H1 (cell line): ENCODE data around the gene OR2F2. TPM values are rescaled to one million over a fixed set of nuclear protein-coding genes. Genes with fewer than 3 reads are reported as not detected.

Source experiments
- CTCF ChIA-PET: fragments of 300-600 bp; sonication (Branson Sonifier 250); formaldehyde crosslinking; loops from one replicate; lab custom pipeline; 2021; ENCODE audit not compliant: partially characterized antibody; lab: Charles Lee
- POLR2A ChIA-PET: fragments of 300-600 bp; sonication (Branson Sonifier 250); formaldehyde crosslinking; loops from one replicate; lab custom pipeline; 2021; ENCODE audit warnings: inconsistent platforms; ENCODE audit not compliant: partially characterized antibody; lab: Charles Lee
- DNase-seq, 2 experiments: peaks; one replicate each; pipeline versions ENCODE4 v3.0.0 to v3.0.0-alpha.2; 2010 to 2022; ENCODE audit warnings: low spot score in 2 of 2, low read depth in 1 of 2, mixed read lengths in 1 of 2
- FAIRE-seq: peaks from 2 replicates; lab custom pipeline; 2011; peaks lifted over from hg19 to GRCh38; lab: Jason Lieb, UNC
- H2AFZ ChIP-seq: 2 replicates; pipeline ENCODE4 v1.8.1; 2012; ENCODE audit warnings: low read length, inconsistent platforms
- H2AK5ac ChIP-seq: 2 replicates; pipeline ENCODE4 v1.6.1; 2013; ENCODE audit warnings: low read depth, low read length
- H2BK120ac ChIP-seq: replicated peaks from 2 replicates; pipeline ENCODE3; 2013; ENCODE audit warnings: low read depth, low read length, inconsistent platforms
- H2BK12ac ChIP-seq: 2 replicates; pipeline ENCODE4 v1.6.1; 2013; ENCODE audit warnings: low read depth, low read length
- H2BK15ac ChIP-seq: 2 replicates; pipeline ENCODE4 v1.6.1; 2013; ENCODE audit warnings: low read length
- H2BK20ac ChIP-seq: 2 replicates; pipeline ENCODE4 v1.6.1; 2013; ENCODE audit warnings: low read length
- H2BK5ac ChIP-seq: 2 replicates; pipeline ENCODE4 v1.6.1; 2013; ENCODE audit warnings: low read depth, low read length
- H3K14ac ChIP-seq: 2 replicates; pipeline ENCODE4 v1.6.1; 2013; ENCODE audit warnings: inconsistent platforms; ENCODE audit not compliant: insufficient read length
- H3K18ac ChIP-seq: 2 replicates; pipeline ENCODE4 v1.6.1; 2013; ENCODE audit warnings: low read length; ENCODE audit errors: extremely low read depth
- H3K23ac ChIP-seq: 2 replicates; pipeline ENCODE4 v1.6.1; 2013; ENCODE audit warnings: inconsistent platforms; ENCODE audit not compliant: insufficient read length
- H3K23me2 ChIP-seq: 2 replicates; pipeline ENCODE4 v1.6.1; 2013; ENCODE audit warnings: low read depth, low read length
- H3K27ac ChIP-seq: 2 replicates; pipeline ENCODE4 v1.6.1; 2011; ENCODE audit warnings: low read depth, low read length, inconsistent platforms
- H3K27me3 ChIP-seq, 4 experiments: replicated peaks in 1 of 4; 1 replicate in 1 of 4; 2 replicates in 3 of 4; pipeline versions ENCODE4 v1.6.1 to v1.8.1; 2011 to 2013; ENCODE audit warnings: low read length in 3 of 4, mild to moderate bottlenecking in 3 of 4, inconsistent platforms in 2 of 4, mixed read lengths in 2 of 4, moderate library complexity in 1 of 4; ENCODE audit not compliant: control insufficient read depth in 3 of 4, insufficient read depth in 3 of 4; ENCODE audit errors: extremely low read depth in 1 of 4
- H3K36me3 ChIP-seq, 4 experiments: 2 replicates each; pipeline versions ENCODE4 v1.6.1 to v1.8.1; 2011 to 2013; ENCODE audit warnings: mild to moderate bottlenecking in 4 of 4, low read length in 3 of 4, moderate library complexity in 2 of 4, control low read depth in 1 of 4, inconsistent platforms in 1 of 4; ENCODE audit not compliant: insufficient read depth in 4 of 4, control insufficient read depth in 2 of 4
- H3K4ac ChIP-seq: replicated peaks from 2 replicates; pipeline ENCODE3; 2013; ENCODE audit warnings: low read length, low read depth, mixed read lengths, inconsistent platforms; ENCODE audit not compliant: insufficient read length
- H3K4me1 ChIP-seq, 4 experiments: replicated peaks in 1 of 4; 1 replicate in 1 of 4; 2 replicates in 3 of 4; pipeline versions ENCODE4 v1.6.1 to v1.8.1; 2011 to 2013; ENCODE audit warnings: low read length in 3 of 4, inconsistent platforms in 2 of 4, mixed read lengths in 1 of 4; ENCODE audit not compliant: insufficient read depth in 4 of 4, control insufficient read depth in 3 of 4
- H3K4me2 ChIP-seq, 2 experiments: 2 replicates each; pipeline versions ENCODE4 v1.6.1 to v1.8.1; 2011 to 2013; ENCODE audit warnings: low read depth in 2 of 2, low read length in 2 of 2, control low read depth in 1 of 2, inconsistent platforms in 1 of 2, mild to moderate bottlenecking in 1 of 2; ENCODE audit not compliant: insufficient read depth in 1 of 2
- H3K4me3 ChIP-seq, 4 experiments: fragments of 200-600, 300-600 bp in 1 of 4; sonication (generic), shearing (Covaris generic), sonication (Bioruptor Twin) in 1 of 4; 2 replicates each; pipeline versions ENCODE4 v1.5.1 to v1.8.1; 2011 to 2016; ENCODE audit warnings: low read length in 4 of 4, low read depth in 3 of 4, control low read depth in 2 of 4, inconsistent platforms in 2 of 4, mild to moderate bottlenecking in 2 of 4, mixed read lengths in 1 of 4, moderate library complexity in 1 of 4; ENCODE audit not compliant: insufficient read depth in 2 of 4; ENCODE audit errors: extremely low read depth in 1 of 4
- H3K56ac ChIP-seq: replicated peaks from 2 replicates; pipeline ENCODE3; 2013; ENCODE audit warnings: low read depth, mild to moderate bottlenecking, mixed read lengths, low read length, inconsistent platforms; ENCODE audit not compliant: insufficient read length
- H3K79me1 ChIP-seq: 2 replicates; pipeline ENCODE4 v1.6.1; 2013; ENCODE audit warnings: low read depth, low read length, control low read depth
- H3K79me2 ChIP-seq, 2 experiments: 2 replicates each; pipeline versions ENCODE4 v1.6.1 to v1.8.1; 2012 to 2013; ENCODE audit warnings: low read length in 2 of 2, mild to moderate bottlenecking in 2 of 2, inconsistent platforms in 1 of 2; ENCODE audit not compliant: insufficient read depth in 2 of 2, control insufficient read depth in 1 of 2
- H3K9ac ChIP-seq, 4 experiments: replicated peaks in 1 of 4; 1 replicate in 1 of 4; 2 replicates in 3 of 4; pipeline versions ENCODE4 v1.6.1 to v1.8.1; 2011 to 2013; ENCODE audit warnings: low read depth in 3 of 4, low read length in 3 of 4, control low read depth in 2 of 4, mild to moderate bottlenecking in 2 of 4, moderate library complexity in 2 of 4, inconsistent platforms in 1 of 4; ENCODE audit errors: extremely low read depth in 1 of 4
- H3K9me3 ChIP-seq, 2 experiments: 2 replicates each; pipeline versions ENCODE4 v1.6.1 to v1.8.1; 2012 to 2013; ENCODE audit warnings: mild to moderate bottlenecking in 2 of 2, moderate library complexity in 2 of 2, control low read depth in 1 of 2, inconsistent platforms in 1 of 2, low read depth in 1 of 2, low read length in 1 of 2, mixed read lengths in 1 of 2; ENCODE audit not compliant: insufficient read depth in 2 of 2
- H4K20me1 ChIP-seq, 2 experiments: replicated peaks in 1 of 2; 2 replicates each; pipeline versions ENCODE3 to v1.8.1; 2011 to 2013; ENCODE audit warnings: inconsistent platforms in 2 of 2, low read length in 2 of 2, mild to moderate bottlenecking in 1 of 2; ENCODE audit not compliant: insufficient read depth in 2 of 2, control insufficient read depth in 1 of 2
- H4K5ac ChIP-seq: 2 replicates; pipeline ENCODE4 v1.6.1; 2013; ENCODE audit warnings: low read length, low read depth, mixed read lengths, inconsistent platforms; ENCODE audit not compliant: insufficient read length
- H4K8ac ChIP-seq: 2 replicates; pipeline ENCODE4 v1.8.0; 2013; ENCODE audit warnings: mild to moderate bottlenecking, moderate library complexity, low read length, inconsistent platforms; ENCODE audit not compliant: insufficient read depth; ENCODE audit errors: extremely low read depth
- H4K91ac ChIP-seq: replicated peaks from 2 replicates; pipeline ENCODE3; 2013; ENCODE audit warnings: low read length, mixed read lengths, inconsistent platforms; ENCODE audit not compliant: insufficient read length
- ASH2L ChIP-seq: fragments of 200-600, 300-600 bp; sonication (generic); IDR thresholded peaks from one replicate; pipeline ENCODE4 v1.7.1; 2017; ENCODE audit warnings: low read length
- BACH1 ChIP-seq: IDR thresholded peaks from 2 replicates; pipeline ENCODE4 v1.6.1; 2012; ENCODE audit warnings: low read length, improper control_type of control experiment
- CTBP2 ChIP-seq: IDR thresholded peaks from 2 replicates; pipeline ENCODE4 v1.7.0; 2011; ENCODE audit warnings: borderline replicate concordance, mild to moderate bottlenecking, moderate library complexity, mixed read lengths, low read length; ENCODE audit not compliant: insufficient read depth, insufficient read length
- FOSL1 ChIP-seq: IDR thresholded peaks from 2 replicates; pipeline ENCODE4 v1.6.1; 2011; ENCODE audit warnings: mild to moderate bottlenecking, low read depth, low read length, moderate library complexity; ENCODE audit not compliant: insufficient read depth
- GABPA ChIP-seq: IDR thresholded peaks from 2 replicates; pipeline ENCODE4 v1.6.1; 2011; ENCODE audit warnings: mild to moderate bottlenecking, low read length, moderate library complexity, borderline replicate concordance; ENCODE audit not compliant: insufficient read depth
- NANOG ChIP-seq: IDR thresholded peaks from 2 replicates; pipeline ENCODE4 v1.6.1; 2011; ENCODE audit warnings: low read length, low read depth, mild to moderate bottlenecking, inconsistent platforms; ENCODE audit not compliant: insufficient read depth, poor library complexity, severe bottlenecking
- POLR2A ChIP-seq, 2 experiments: IDR thresholded peaks; 1 replicate in 1 of 2; 2 replicates in 1 of 2; pipeline ENCODE4 v1.6.1; 2011; ENCODE audit warnings: low read depth in 2 of 2, low read length in 2 of 2, mild to moderate bottlenecking in 2 of 2; ENCODE audit errors: control extremely low read depth in 1 of 2
- RBBP5 ChIP-seq: IDR thresholded peaks from 2 replicates; pipeline ENCODE4 v1.7.1; 2012; ENCODE audit warnings: low read depth, mild to moderate bottlenecking, inconsistent platforms, low read length, moderate library complexity, borderline replicate concordance
- RNF2 ChIP-seq: fragments of 200-900, 300-1000 bp; sonication (generic); IDR thresholded peaks from 2 replicates; pipeline ENCODE4 v1.7.1; 2016; ENCODE audit warnings: borderline replicate concordance, low read depth, mild to moderate bottlenecking, antibody characterized with exemption, low read length; ENCODE audit not compliant: poor library complexity, severe bottlenecking; ENCODE audit errors: missing control alignments
- SIN3A ChIP-seq, 2 experiments: IDR thresholded peaks in 1 of 2; conservative IDR thresholded peaks in 1 of 2; 2 replicates each; pipeline ENCODE4 v1.6.1; 2011 to 2012; ENCODE audit warnings: low read length in 2 of 2, improper control_type of control experiment in 1 of 2, low read depth in 1 of 2, mild to moderate bottlenecking in 1 of 2
- TAF7 ChIP-seq: optimal IDR thresholded peaks from 2 replicates; pipeline ENCODE3; 2011; ENCODE audit warnings: low read depth, mild to moderate bottlenecking, inconsistent platforms, low read length, moderate library complexity, borderline replicate concordance
- TBP ChIP-seq: IDR thresholded peaks from 2 replicates; pipeline ENCODE4 v1.6.1; 2011; ENCODE audit warnings: low read depth, low read length, improper control_type of control experiment
- polyA plus RNA-seq, 7 experiments: library from polyadenylated mRNA; depleted of rRNA in 3 of 7; stranded (reverse) in 5 of 7; unstranded in 2 of 7; fragments of >200 nt in 5 of 7; fragments of 200-250 nt in 2 of 7; gene quantifications; 1 replicate in 5 of 7; 2 replicates in 1 of 7; 4 replicates in 1 of 7; pipeline versions ENCODE4 v1.2.1 to v1.2.3, GENCODE V29; 2011 to 2013; ENCODE audit warnings: missing spikeins in 2 of 7, mixed read lengths in 2 of 7
- total RNA-seq: library from RNA; stranded (reverse); fragmentation: NEBNext Ultra II Directional; extraction: Animal tissue kit (Norgen Biotek cat#: 25700); gene quantifications from 2 replicates; pipeline ENCODE4 v1.2.1, GENCODE V29; 2021

Gene OR2F2
- total and polyA plus RNA-seq, 2 of the 8 experiments (the other 6 are each of a cell fraction or from before 2014, with no cell fraction given): not detected

- Histone ChIP-seq H4K20me1 (no peaks in the 10 kb centered on the region), H3K79me2 (no peaks in the 10 kb centered on the region), H3K4me3 (no peak overlapping the region), H3K23me2 (no peaks in the 10 kb centered on the region), H3K4me2 (no peak overlapping the region), H2AFZ (no peak overlapping the region), H2BK15ac (no peak overlapping the region), H2BK20ac (no peak overlapping the region), H3K23ac (no peak overlapping the region), H3K14ac (no peak overlapping the region), H2BK12ac (no peak overlapping the region), H3K9me3 (no peaks in the 10 kb centered on the region), H3K9ac (no peak overlapping the region), H3K79me1 (no peaks in the 10 kb centered on the region), H4K91ac (no peak overlapping the region), H3K27ac (no peak overlapping the region), H4K5ac (no peak overlapping the region), H3K27me3 (no peaks in the 10 kb centered on the region), H2AK5ac (no peak overlapping the region), H2BK5ac (no peak overlapping the region), H3K4ac (no peak overlapping the region), H3K56ac (no peak overlapping the region), H3K18ac (no peak overlapping the region), H2BK120ac (no peak overlapping the region), H3K36me3 (no peaks in the 10 kb centered on the region), H3K4me1 (no peaks in the 10 kb centered on the region), H4K8ac (no peak overlapping the region)
- FAIRE-seq (no peak), DNase-seq (no peak)
- ChIA-PET CTCF (interaction anchor here (0.6 kb wide), 1 partner anchor 708 kb away, joined by 3 read pairs; no protein-coding TSS in a partner anchor), POLR2A (no interaction called here)
- TF ChIP-seq CTBP2: no peak
- TF ChIP-seq ASH2L: no peak
- TF ChIP-seq TBP: no peak
- no peak for TF ChIP-seq TAF7
- no peak for TF ChIP-seq SIN3A (conservative IDR thresholded peaks at IDR 0.05 in 1 of 2, IDR thresholded peaks at IDR 0.05 in 1 of 2; ENCODE audit: low read depth in 1 of 2, low read length in 2 of 2)
- no peak for TF ChIP-seq BACH1
- TF ChIP-seq POLR2A (IDR thresholded peaks at IDR 0.05; ENCODE audit: control extremely low read depth in 1 of 2, low read depth in 2 of 2, low read length in 2 of 2): no peak
- TF ChIP-seq GABPA: no peak
- TF ChIP-seq RNF2: no peak
- no peak for TF ChIP-seq FOSL1
- TF ChIP-seq RBBP5: no peak
- no peak for TF ChIP-seq NANOG
Measured at GRCh38 chr7:143931739-143932138, 3.3 kb upstream of the OR2F2 start.
